Activated gamma-delta T cell (primary cell): Measurements from ENCODE around the gene ZFYVE21.
"Not testable (repeated sequence)": the region's sequence is repeated elsewhere in the genome, so short reads cannot be mapped to it uniquely, and the experiment has no call there.

Experiments
- DNase-seq: peaks from one replicate; lab custom pipeline; 2025; lab: John Stamatoyannopoulos, UW

Gene ZFYVE21

GRCh38 chr14:103763730-103764488 lies 48.3 kb downstream of the ZFYVE21 start:
- DNase-seq = no peak

GRCh38 chr14:103765526-103765925 lies 49.9 kb downstream of the ZFYVE21 start:
- DNase-seq = no peak

- no peak for DNase-seq
Observed at GRCh38 chr14:103767336-103767894, 51.8 kb downstream of the ZFYVE21 start.

GRCh38 chr14:103770500-103770899 lies 54.9 kb downstream of the ZFYVE21 start:
- no peak for DNase-seq

GRCh38 chr14:103770902-103771301 lies 55.3 kb downstream of the ZFYVE21 start:
- no peak for DNase-seq

- DNase-seq = no peak
Observed at GRCh38 chr14:103772078-103772712, 56.6 kb downstream of the ZFYVE21 start.

- DNase-seq = no peak
Observed at GRCh38 chr14:103773521-103773920, 57.9 kb downstream of the ZFYVE21 start.

GRCh38 chr14:103775506-103775905 lies 59.9 kb downstream of the ZFYVE21 start:
- DNase-seq = no peak

GRCh38 chr14:103776319-103776718 lies 60.7 kb downstream of the ZFYVE21 start:
- DNase-seq = not testable (repeated sequence)

- DNase-seq = no peak
Observed at GRCh38 chr14:103782376-103782775, 66.8 kb downstream of the ZFYVE21 start.
